GM18873 (cell line): Measurements from ENCODE around the gene FRMPD1.

ENCODE experiments used
- ATAC-seq: cut with Tn5 transposase; IDR thresholded peaks from one replicate; pipeline ENCODE4 v1.9.1; 2021; ENCODE audit warnings: mild to moderate bottlenecking, moderate library complexity, moderate number of reproducible peaks; ENCODE audit not compliant: unreplicated experiment, low FRiP score

FRMPD1 gene

GRCh38 chr9:37678789-37679273 is 28.1 kb downstream of the FRMPD1 start:
- ATAC-seq, result no peak

DNA sequence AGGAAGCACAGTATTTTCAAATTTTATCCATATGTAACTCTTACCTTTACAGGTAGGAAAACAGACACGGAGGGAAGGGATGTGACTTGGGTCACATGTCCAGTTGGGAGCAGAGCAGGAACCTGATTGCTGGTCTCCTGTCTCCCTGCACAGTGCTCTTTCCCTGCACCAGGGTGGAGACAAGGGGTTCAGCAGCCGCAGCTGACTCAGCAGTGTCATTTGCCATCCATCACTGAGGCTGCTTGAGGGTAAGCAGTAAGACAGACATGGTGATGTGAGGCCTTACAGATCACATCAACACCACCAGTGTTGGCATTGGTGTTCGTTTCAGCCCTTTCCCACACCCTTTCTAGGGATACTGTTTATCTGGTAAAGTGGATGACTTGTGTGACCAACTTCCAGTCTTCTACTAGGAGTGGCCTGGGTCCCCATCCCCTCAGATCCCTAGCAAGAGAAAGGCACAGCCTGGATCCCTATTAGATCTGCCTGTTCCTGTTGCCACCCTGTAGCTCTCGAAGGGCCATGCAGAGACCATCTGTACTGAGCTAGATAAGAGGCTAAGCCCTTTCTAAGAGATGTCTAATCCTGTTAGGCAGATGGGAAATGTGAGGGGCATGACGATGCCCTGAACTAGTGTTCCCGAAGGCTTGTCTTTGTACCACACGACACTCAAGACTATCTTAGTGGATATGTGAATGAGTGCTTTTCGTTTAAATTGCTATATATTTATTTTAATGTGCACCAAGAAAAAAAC is 29.1 kb downstream of the FRMPD1 start:
- no peak for ATAC-seq

- no peak for ATAC-seq
Measured at GRCh38 chr9:37682951-37683350, 32.2 kb downstream of the FRMPD1 start.

DNA sequence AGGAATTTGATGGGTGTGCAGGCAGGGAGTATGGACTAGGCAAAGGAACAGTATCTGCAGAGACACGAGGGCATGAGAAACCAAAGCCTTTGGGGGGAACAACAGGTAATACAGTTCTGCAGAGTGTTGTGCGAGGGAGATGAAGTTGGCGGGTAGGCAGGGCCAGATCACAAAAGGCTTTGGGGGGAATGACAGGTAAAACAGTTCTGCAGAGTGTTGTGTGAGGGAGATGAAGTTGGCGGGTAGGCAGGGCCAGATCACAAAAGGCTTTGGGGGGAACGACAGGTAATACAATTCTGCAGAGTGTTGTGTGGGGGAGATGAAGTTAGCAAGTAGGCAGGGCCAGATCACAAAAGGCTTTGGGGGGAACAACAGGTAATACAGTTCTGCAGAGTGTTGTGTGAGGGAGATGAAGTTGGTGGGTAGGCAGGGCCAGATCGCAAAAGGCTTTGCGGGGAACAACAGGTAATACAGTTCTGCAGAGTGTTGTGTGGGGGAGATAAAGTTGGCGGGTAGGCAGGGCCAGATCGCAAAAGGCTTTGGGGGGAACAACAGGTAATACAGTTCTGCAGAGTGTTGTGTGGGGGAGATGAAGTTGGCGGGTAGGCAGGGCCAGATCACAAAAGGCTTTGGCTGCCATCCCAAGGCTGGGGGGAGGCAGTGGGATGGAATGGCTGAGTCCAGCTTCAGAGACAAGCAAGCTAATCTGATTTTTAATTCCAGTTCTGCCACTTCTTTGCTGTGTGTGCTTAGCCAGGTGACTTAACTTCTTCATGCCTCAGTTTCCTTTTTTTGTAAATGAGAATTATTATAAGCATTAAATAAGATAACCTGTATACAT is 33.0 kb downstream of the FRMPD1 start:
- no peak for ATAC-seq

- no peak for ATAC-seq
Measured at GRCh38 chr9:37692622-37693221, 42.0 kb downstream of the FRMPD1 start.

DNA sequence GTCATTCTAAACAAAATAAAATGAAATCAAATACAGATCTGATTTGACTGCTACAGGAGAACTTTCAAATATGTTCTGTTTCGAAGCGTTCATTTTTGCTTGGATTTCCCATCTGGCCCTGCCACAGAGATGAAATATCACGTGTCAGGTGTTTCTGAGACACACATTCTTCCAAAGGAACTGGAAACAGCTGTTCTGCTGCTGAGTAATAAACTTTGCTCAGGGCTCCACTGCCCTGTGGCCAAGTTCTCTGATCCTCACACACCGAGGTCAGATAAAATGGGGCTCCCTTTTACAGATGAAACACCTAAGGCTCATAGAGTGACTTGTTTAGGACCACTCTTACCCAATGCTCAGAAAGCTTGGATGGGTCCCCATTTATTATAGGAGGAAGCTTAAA is 42.5 kb downstream of the FRMPD1 start:
- no peak for ATAC-seq

DNA sequence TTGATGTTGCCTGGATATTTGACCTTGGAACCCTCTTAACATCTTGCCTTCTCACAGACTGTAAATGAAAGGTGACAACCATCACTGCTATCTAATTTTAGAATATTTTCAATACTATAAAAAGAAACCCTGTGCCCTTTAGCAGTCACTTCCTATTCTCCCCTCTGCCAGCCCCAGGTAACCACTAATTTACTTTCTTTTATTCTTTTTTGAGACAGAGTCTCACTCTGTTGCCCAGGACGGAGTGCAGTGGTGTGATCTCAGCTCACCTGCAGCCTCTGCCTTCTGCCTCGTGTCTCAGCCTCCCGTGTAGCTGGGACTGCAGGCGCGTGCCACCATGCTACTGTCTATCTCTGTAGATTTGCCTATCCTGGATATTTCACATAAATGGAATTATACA is 43.6 kb downstream of the FRMPD1 start:
- no peak for ATAC-seq

DNA sequence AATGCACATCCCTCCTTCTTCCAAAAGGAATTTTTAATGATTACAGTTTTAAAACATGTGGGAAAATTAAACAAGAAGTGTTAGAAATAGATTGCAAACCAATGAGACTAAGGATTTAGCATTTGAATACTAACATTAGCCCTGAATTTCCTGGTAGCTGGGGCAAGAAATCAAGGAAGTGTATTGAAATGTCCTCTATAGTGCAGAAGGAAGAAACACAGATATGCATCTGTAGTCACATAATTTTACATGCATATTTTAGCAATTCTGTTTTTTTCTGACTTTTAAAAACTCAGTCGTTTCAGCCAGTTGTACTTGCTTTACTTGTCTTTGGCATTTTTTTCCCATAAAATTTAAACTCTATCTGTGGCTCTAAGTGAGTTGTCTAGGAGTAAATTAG is 45.8 kb downstream of the FRMPD1 start:
- no peak for ATAC-seq

DNA sequence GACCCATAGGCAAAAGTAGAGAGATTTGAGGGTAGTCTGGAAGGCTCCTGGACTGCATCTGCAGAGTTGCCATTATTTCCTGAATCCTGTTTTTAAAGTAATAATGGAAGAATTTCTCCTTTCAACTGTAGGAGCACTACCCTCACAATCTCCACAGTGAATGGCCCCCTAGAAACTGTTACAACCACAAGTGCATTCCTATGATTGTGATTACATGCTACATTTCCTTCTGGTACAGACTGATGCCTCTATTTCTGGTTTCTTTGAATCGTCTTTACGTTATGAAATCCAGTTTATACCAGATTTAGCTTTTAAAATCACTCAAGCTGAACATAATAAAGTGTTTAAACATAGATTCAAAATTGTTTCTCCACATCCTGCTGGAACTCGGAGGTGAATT is 49.4 kb downstream of the FRMPD1 start:
- no peak for ATAC-seq

DNA sequence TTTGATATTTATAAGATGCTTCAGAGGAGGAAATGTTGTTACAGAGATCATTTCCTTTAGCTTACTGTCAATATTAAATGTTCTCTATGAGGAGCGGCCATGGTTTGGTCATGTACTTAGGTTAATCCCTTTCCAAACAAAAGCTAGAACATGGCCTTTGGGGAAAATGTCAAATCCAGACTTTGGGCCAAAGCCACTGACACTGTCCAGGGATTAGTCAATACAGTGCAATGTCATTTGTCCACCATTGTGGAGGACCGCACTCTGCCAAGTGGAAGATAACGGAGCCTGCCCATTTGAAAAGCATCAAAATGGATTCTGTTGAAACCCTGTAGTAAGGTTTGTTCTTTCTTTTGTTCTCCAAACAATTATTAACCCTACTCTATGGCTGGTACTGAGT is 50.1 kb downstream of the FRMPD1 start:
- no peak for ATAC-seq

DNA sequence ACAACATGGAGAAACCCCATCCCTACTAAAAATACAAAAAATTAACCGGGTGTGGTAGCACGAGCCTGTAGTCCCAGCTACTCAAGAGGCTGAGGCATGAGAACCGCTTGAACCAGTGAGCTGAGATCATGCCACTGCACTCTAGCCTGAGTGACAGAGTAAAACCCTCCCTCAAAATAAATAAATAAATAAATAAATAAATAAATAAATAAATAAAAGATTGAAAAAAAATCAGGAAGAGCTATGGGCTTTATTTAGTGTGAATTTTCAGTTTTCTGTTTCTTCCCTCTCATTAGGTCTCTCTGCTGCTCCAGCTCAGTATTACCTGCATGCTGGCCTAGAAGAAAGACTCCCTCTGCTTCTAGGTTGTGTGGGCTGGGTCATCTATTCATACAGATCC is 55.0 kb downstream of the FRMPD1 start:
- no peak for ATAC-seq

DNA sequence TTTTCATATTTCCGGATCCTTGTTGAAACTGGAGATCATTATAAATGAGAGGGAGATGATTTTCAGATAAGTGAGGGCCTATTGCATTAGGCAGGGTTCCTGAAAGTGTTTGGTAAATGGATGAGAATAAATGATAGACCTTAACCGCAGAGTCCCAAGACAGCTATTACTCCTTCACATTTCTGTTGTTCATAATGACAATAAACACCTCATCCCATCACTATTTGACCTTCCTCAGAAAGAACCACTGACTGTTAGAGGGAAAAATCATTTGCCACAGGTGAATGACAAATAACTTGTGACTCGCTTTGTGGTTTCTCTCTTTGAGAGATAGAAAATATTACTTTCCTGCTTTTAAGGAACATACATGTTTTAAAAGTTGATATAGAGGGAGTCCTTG is 55.5 kb downstream of the FRMPD1 start:
- ATAC-seq, result no peak

- ATAC-seq, result no peak
Measured at GRCh38 chr9:37707748-37708147, 57.0 kb downstream of the FRMPD1 start.

DNA sequence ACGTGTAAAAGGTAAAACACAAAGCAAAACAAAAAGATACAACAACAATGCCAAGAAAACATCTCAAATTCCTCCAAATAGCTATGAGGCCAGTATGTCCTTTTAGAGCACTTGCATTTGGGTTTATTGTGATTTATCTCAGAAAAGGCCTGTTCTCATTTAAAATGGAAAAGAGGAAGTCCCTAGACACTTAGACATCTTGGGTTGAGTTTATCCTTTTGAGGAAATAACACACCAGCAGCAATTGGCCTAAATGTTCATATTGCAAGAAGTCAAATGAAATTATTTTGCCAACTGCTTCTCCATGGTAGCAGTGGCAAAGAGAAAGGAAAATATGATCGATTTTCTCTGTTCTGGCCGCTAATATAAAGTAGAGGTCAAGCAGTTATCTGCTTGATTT is 59.3 kb downstream of the FRMPD1 start:
- ATAC-seq, result no peak

GRCh38 chr9:37715260-37715659 is 64.5 kb downstream of the FRMPD1 start:
- no peak for ATAC-seq

GRCh38 chr9:37715991-37716505 is 65.3 kb downstream of the FRMPD1 start:
- ATAC-seq, result no peak

GRCh38 chr9:37719526-37719925 is 68.8 kb downstream of the FRMPD1 start:
- no peak for ATAC-seq

- ATAC-seq, result no peak
Measured at GRCh38 chr9:37727013-37727412, 76.3 kb downstream of the FRMPD1 start.

DNA sequence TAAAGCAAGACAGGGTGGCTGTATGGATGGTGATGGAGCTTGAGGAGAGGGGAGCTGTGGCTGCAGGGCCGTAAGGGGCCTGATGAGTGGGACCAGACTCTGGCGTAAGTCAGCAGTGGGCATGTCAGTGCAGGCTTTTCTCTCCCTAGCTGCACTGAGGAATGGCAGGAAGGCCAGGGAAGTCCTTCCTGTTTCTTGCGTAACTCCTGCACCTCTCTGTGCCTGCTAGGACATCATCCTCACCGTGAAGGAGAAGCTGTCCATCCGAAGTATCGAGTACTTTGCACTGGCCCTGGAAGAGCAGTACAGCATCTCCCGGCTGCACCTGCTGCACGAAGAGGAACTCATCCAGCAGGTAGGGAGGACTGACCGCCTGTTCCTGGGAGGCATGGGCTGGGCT is 78.7 kb downstream of the FRMPD1 start:
- ATAC-seq, result no peak

- no peak for ATAC-seq
Measured at GRCh38 chr9:37730256-37730655, 79.5 kb downstream of the FRMPD1 start.

GRCh38 chr9:37730839-37731238 is 80.1 kb downstream of the FRMPD1 start:
- no peak for ATAC-seq
